Myocyte (in vitro differentiated cells): ENCODE measurements around the gene SLC25A1. TPM values are rescaled to one million over a fixed set of nuclear protein-coding genes. Genes with fewer than 3 reads are reported as not detected.

Experiments used
- total RNA-seq: library from RNA; depleted of rRNA; stranded (reverse); fragments of >200 nt; gene quantifications from 2 replicates; pipeline ENCODE4 v1.2.3, GENCODE V29; 2014

Gene SLC25A1
- total RNA-seq, 1 donor from 2014 or later: 36.2 TPM

Other genes starting within 250 kb of the SLC25A1 start
- 0.43 and 0.73 TPM in 2 replicates for gene PRODH, start 242.4 kb downstream of the SLC25A1 start, total RNA-seq
- 60.8 and 63.8 TPM in 2 replicates for gene DGCR2, start 56.3 kb downstream of the SLC25A1 start, total RNA-seq
- not detected in 2 replicates for gene TSSK2, start 47.4 kb downstream of the SLC25A1 start, total RNA-seq
- gene ESS2, start 34.1 kb downstream of the SLC25A1 start, total RNA-seq: 17.5 and 21.1 TPM in 2 replicates
- not detected in 2 replicates for gene GSC2, start 28.4 kb downstream of the SLC25A1 start, total RNA-seq
- 33.7 and 46.2 TPM in 2 replicates for gene CLTCL1, start 113.0 kb upstream of the SLC25A1 start, total RNA-seq